Measurements from ENCODE around the gene CTDNEP1.

Gene CTDNEP1

GRCh38 chr17:7214300-7215135 lies 37.0 kb downstream of the CTDNEP1 start:
- Histone ChIP-seq H3K36me3 (ENCODE audit: control insufficient read depth, insufficient read depth, low read length) (no peaks in the 10 kb centered on the region), H3K4me3 (ENCODE audit: insufficient read depth, low read depth, low read length, poor library complexity, severe bottlenecking) (peak overlapping the region; percentile 45), H3K27me3 (replicated peaks; ENCODE audit: control insufficient read depth, insufficient read depth, low read length, poor library complexity, severe bottlenecking) (no peaks in the 10 kb centered on the region), H3K4me1 (ENCODE audit: control insufficient read depth, insufficient read depth, low read length, poor library complexity, severe bottlenecking) (peaks cover 24% of the 10 kb centered on the region), H3K9me3 (ENCODE audit: control insufficient read depth, low read length) (no peaks in the 10 kb centered on the region), H3K27ac (ENCODE audit: insufficient read depth, low read length, poor library complexity, severe bottlenecking) (peak overlapping the region; percentile 96)
- DNase-seq: peak; percentile 97 to 98 (median 98)

DNA sequence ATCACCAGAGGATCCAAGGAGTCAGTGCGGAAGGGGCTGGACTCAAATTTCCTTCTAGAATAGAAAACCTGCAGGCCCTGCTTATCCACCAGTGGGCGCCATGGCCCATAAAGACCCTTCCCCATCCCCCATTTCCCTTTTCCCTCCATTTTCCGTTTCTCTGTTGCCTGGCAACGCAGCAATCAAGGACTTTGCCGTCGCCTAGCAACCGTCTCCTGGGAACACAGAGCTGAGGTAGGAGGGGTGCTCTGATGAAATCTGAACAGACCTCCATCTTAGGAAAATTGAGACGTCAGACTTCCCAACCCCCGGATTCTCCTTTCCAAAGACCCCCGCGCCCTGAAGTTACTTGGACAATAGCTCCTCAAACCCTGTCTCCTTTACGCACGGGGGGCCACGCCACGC lies 37.6 kb downstream of the CTDNEP1 start:
- no peaks in the 10 kb centered on the region for H3K36me3 ChIP-seq (ENCODE audit: control insufficient read depth, insufficient read depth, low read length)
- H3K27me3 ChIP-seq (replicated peaks; ENCODE audit: control insufficient read depth, insufficient read depth, low read length, poor library complexity, severe bottlenecking): no peaks in the 10 kb centered on the region
- DNase-seq: peak in 2 of 3 donors; percentile 70 to 71
- no peaks in the 10 kb centered on the region for H3K9me3 ChIP-seq (ENCODE audit: control insufficient read depth, low read length)
- peak overlapping the region; percentile 96 for H3K27ac ChIP-seq (ENCODE audit: insufficient read depth, low read length, poor library complexity, severe bottlenecking)
- H3K4me1 ChIP-seq (ENCODE audit: control insufficient read depth, insufficient read depth, low read length, poor library complexity, severe bottlenecking): peaks cover 20% of the 10 kb centered on the region
- H3K4me3 ChIP-seq (ENCODE audit: insufficient read depth, low read depth, low read length, poor library complexity, severe bottlenecking): peak overlapping the region; percentile 45

GRCh38 chr17:7211491-7212273 lies 39.9 kb downstream of the CTDNEP1 start:
- Histone ChIP-seq H3K36me3 (ENCODE audit: control insufficient read depth, insufficient read depth, low read length) (no peaks in the 10 kb centered on the region), H3K27me3 (replicated peaks; ENCODE audit: control insufficient read depth, insufficient read depth, low read length, poor library complexity, severe bottlenecking) (no peaks in the 10 kb centered on the region), H3K4me1 (ENCODE audit: control insufficient read depth, insufficient read depth, low read length, poor library complexity, severe bottlenecking) (peaks cover 9% of the 10 kb centered on the region), H3K4me3 (ENCODE audit: insufficient read depth, low read depth, low read length, poor library complexity, severe bottlenecking) (no peak overlapping the region), H3K9me3 (ENCODE audit: control insufficient read depth, low read length) (no peaks in the 10 kb centered on the region), H3K27ac (ENCODE audit: insufficient read depth, low read length, poor library complexity, severe bottlenecking) (no peak overlapping the region)
- no peak for DNase-seq

DNA sequence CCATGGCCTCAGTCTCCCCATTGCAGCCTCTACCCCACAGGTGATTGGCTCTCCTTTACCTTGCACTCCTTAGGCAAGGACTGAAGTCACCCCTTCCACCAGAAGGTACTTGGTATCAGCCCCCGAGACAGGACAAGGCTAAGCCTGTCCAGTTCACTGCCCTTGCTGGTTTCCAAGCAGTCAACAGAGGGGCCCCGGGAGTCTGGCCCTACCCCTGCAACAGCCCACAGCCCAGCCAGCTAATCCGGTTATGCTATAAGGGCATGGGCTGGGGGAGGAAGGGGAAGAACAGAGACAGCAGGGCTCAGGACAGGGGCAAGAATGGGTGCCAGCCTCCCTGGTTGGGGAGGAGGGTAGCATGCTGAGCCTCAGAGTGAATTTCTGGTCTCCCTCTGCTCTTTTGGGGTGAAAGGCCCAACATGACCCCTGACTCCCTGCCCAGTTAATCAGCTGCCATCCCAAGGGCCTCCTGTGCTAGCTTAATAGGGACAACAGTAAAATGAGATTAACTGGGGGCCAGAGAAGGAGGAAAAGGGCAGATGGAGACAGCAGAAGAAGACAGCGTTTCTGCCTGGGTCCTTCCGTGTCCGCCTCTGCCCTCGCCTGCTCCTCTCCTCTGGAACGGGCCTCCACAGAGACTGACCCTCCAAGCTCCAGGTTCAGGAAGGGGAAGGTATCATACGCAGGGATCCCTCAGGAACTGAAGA lies 42.6 kb downstream of the CTDNEP1 start:
- H3K27me3 ChIP-seq (replicated peaks; ENCODE audit: control insufficient read depth, insufficient read depth, low read length, poor library complexity, severe bottlenecking): no peaks in the 10 kb centered on the region
- no peaks in the 10 kb centered on the region for H3K36me3 ChIP-seq (ENCODE audit: control insufficient read depth, insufficient read depth, low read length)
- no peak overlapping the region for H3K27ac ChIP-seq (ENCODE audit: insufficient read depth, low read length, poor library complexity, severe bottlenecking)
- no peak overlapping the region for H3K4me3 ChIP-seq (ENCODE audit: insufficient read depth, low read depth, low read length, poor library complexity, severe bottlenecking)
- no peaks in the 10 kb centered on the region for H3K9me3 ChIP-seq (ENCODE audit: control insufficient read depth, low read length)
- DNase-seq: no peak
- peaks cover 16% of the 10 kb centered on the region for H3K4me1 ChIP-seq (ENCODE audit: control insufficient read depth, insufficient read depth, low read length, poor library complexity, severe bottlenecking)

DNA sequence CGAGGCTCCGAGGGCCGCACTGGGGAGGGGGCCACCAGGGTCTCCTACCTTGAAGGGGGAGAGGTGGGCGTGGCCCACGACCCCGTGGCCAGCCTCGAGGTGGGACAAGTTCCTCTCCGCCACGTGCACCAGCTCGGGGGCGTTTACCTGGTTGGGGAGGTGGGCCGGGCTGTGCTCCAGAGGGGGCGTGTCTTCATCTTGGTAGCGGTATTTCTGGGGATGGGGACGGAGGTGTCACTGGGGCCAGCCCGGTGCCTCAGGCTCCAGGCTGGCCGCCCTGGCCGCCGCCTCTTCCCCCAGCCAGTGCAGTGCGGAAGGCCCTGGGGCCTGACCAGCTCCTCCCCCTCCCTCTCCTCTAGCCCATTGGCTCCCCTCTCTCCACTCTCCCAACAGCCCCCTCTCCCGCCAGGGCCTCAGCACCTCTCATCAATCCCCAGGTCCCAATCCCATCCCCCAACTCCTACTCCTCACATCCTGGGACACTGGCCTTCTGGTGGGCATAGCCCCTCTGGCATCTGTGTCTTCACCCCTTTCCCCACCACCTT lies 43.4 kb downstream of the CTDNEP1 start:
- Histone ChIP-seq H3K27ac (ENCODE audit: insufficient read depth, low read length, poor library complexity, severe bottlenecking) (no peak overlapping the region), H3K27me3 (replicated peaks; ENCODE audit: control insufficient read depth, insufficient read depth, low read length, poor library complexity, severe bottlenecking) (no peaks in the 10 kb centered on the region), H3K9me3 (ENCODE audit: control insufficient read depth, low read length) (no peaks in the 10 kb centered on the region), H3K4me1 (ENCODE audit: control insufficient read depth, insufficient read depth, low read length, poor library complexity, severe bottlenecking) (peaks cover 16% of the 10 kb centered on the region), H3K36me3 (ENCODE audit: control insufficient read depth, insufficient read depth, low read length) (no peaks in the 10 kb centered on the region), H3K4me3 (ENCODE audit: insufficient read depth, low read depth, low read length, poor library complexity, severe bottlenecking) (no peak overlapping the region)
- no peak for DNase-seq

- Histone ChIP-seq H3K4me3 (ENCODE audit: insufficient read depth, low read depth, low read length, poor library complexity, severe bottlenecking) (no peak overlapping the region), H3K27ac (ENCODE audit: insufficient read depth, low read length, poor library complexity, severe bottlenecking) (peak overlapping the region; percentile 90)
- no peak for DNase-seq
Observed at GRCh38 chr17:7207120-7208001, 44.2 kb downstream of the CTDNEP1 start.

DNA sequence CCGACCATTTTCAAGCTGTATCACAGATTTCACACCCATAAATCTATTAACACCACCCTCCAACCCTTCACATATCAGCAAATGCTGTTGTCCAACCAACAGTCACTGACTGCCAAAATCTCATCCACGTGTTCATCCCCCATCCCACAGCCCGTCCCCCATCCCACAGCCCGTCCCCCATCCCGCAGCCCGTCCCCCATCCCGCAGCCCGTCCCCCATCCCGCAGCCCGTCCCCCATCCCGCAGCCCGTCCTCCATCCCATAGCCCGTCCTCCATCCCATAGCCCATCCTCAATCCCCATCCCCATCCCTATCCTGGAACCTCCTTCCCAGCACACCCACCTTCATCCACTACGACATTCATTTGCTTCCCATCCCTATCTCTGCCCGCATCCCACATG lies 46.0 kb downstream of the CTDNEP1 start:
- Histone ChIP-seq H3K9me3 (ENCODE audit: control insufficient read depth, low read length) (no peaks in the 10 kb centered on the region), H3K36me3 (ENCODE audit: control insufficient read depth, insufficient read depth, low read length) (no peaks in the 10 kb centered on the region), H3K27ac (ENCODE audit: insufficient read depth, low read length, poor library complexity, severe bottlenecking) (peak overlapping the region; percentile 90), H3K27me3 (replicated peaks; ENCODE audit: control insufficient read depth, insufficient read depth, low read length, poor library complexity, severe bottlenecking) (no peaks in the 10 kb centered on the region), H3K4me3 (ENCODE audit: insufficient read depth, low read depth, low read length, poor library complexity, severe bottlenecking) (peak overlapping the region; percentile 59), H3K4me1 (ENCODE audit: control insufficient read depth, insufficient read depth, low read length, poor library complexity, severe bottlenecking) (peaks cover 16% of the 10 kb centered on the region)
- no peak for DNase-seq

More at GRCh38 chr17:7207120-7208001, 44.2 kb downstream of the CTDNEP1 start:
- Histone ChIP-seq H3K36me3 (ENCODE audit: control insufficient read depth, insufficient read depth, low read length) (no peaks in the 10 kb centered on the region), H3K9me3 (ENCODE audit: control insufficient read depth, low read length) (no peaks in the 10 kb centered on the region), H3K4me1 (ENCODE audit: control insufficient read depth, insufficient read depth, low read length, poor library complexity, severe bottlenecking) (peaks cover 16% of the 10 kb centered on the region), H3K27me3 (replicated peaks; ENCODE audit: control insufficient read depth, insufficient read depth, low read length, poor library complexity, severe bottlenecking) (no peaks in the 10 kb centered on the region)

DNA sequence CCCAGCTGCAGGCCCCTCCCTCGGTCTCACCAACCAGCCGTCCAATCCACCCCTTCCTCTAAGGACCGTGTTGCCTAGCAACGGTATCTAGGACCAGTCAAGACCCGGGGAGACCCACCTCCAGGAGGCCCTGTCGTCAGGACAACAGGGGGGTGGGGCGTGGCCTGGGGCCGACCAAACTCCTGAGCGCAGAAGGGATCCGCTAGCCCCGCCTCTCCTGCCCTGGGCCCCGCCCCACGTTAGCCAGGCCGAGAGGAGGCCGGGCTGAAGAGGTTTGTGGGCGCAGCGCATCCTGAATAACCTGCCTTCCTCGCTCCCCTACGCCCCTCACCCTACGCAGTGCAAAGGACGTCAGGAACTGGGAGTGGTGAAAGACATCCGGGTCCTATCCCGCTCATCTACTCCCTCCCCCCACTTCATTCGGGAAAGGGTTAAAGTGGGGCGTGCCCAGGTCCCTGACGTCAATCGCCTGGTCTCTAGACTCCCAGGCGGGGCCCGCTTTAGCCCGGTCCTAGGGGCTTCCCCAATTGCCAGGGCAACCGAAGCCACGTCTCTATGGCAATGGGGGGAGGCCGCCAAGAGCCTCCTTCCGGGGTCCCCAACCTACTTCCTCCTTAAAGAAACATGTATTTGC lies 46.6 kb downstream of the CTDNEP1 start:
- DNase-seq: peak; percentile 96 to 98 (median 97)
- Histone ChIP-seq H3K27ac (ENCODE audit: insufficient read depth, low read length, poor library complexity, severe bottlenecking) (peak overlapping the region; percentile 90), H3K4me3 (ENCODE audit: insufficient read depth, low read depth, low read length, poor library complexity, severe bottlenecking) (peak overlapping the region; percentile 59), H3K36me3 (ENCODE audit: control insufficient read depth, insufficient read depth, low read length) (no peaks in the 10 kb centered on the region), H3K4me1 (ENCODE audit: control insufficient read depth, insufficient read depth, low read length, poor library complexity, severe bottlenecking) (peaks cover 16% of the 10 kb centered on the region), H3K27me3 (replicated peaks; ENCODE audit: control insufficient read depth, insufficient read depth, low read length, poor library complexity, severe bottlenecking) (no peaks in the 10 kb centered on the region), H3K9me3 (ENCODE audit: control insufficient read depth, low read length) (no peaks in the 10 kb centered on the region)

DNA sequence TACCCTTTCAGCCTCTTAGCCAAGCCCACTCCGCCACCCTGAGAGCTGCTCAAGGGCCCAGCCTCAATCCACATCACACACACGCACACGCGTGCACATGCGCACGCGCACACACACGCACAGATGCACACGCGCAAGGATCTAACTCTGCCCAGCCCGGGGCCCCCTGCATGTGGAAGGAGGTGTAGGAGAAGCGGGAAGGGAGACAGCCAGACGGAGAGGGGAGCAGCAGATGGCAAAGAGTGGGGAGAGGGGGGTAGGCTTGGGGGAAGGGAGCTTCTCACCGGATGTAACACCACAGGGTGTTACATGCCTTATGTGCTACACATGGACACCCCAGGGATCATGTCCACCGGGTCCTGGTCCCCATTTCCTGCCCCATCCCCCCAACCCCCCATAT lies 47.2 kb downstream of the CTDNEP1 start:
- peak overlapping the region; percentile 59 for H3K4me3 ChIP-seq (ENCODE audit: insufficient read depth, low read depth, low read length, poor library complexity, severe bottlenecking)
- peak overlapping the region; percentile 90 for H3K27ac ChIP-seq (ENCODE audit: insufficient read depth, low read length, poor library complexity, severe bottlenecking)

More for the DNA sequence above, 47.2 kb downstream of the CTDNEP1 start:
- Histone ChIP-seq H3K27me3 (replicated peaks; ENCODE audit: control insufficient read depth, insufficient read depth, low read length, poor library complexity, severe bottlenecking) (no peaks in the 10 kb centered on the region), H3K36me3 (ENCODE audit: control insufficient read depth, insufficient read depth, low read length) (no peaks in the 10 kb centered on the region), H3K9me3 (ENCODE audit: control insufficient read depth, low read length) (no peaks in the 10 kb centered on the region), H3K4me1 (ENCODE audit: control insufficient read depth, insufficient read depth, low read length, poor library complexity, severe bottlenecking) (peaks cover 16% of the 10 kb centered on the region)
- DNase-seq: no peak

Data from effector memory CD4-positive, alpha-beta T cell (primary cell).